OCI-LY7 (cell line): ENCODE measurements around the gene TET3. TPM values are rescaled to one million over a fixed set of nuclear protein-coding genes. Genes with fewer than 3 reads are reported as not detected.

Experiments
- Bru-seq: library from RNA; stranded (reverse); fragments of 400-500 nt; gene quantifications from one replicate; lab custom pipeline; 2021; lab: Mats Ljungman, UMichigan
- BruChase-seq, 2 experiments: library from RNA; stranded (reverse); fragments of 400-500 nt; gene quantifications; one replicate each; lab custom pipeline; 2021; lab: Mats Ljungman, UMichigan
- BruUV-seq: library from RNA; stranded (reverse); fragments of 400-500 nt; replicated peaks from 2 replicates; lab custom pipeline; 2021; lab: Mats Ljungman, UMichigan
- CTCF ChIA-PET: fragments of 300-600 bp; sonication (Branson Sonifier 250); formaldehyde crosslinking; loops from one replicate; lab custom pipeline; 2022; ENCODE audit warnings: antibody characterized with exemption; ENCODE audit not compliant: unreplicated experiment; lab: Charles Lee
- POLR2A ChIA-PET: fragments of 300-600 bp; sonication (Branson Sonifier 250); formaldehyde crosslinking; loops from one replicate; lab custom pipeline; 2022; ENCODE audit warnings: antibody characterized with exemption; lab: Charles Lee
- DNase-seq: peaks from one replicate; pipeline ENCODE4 v3.0.0-alpha.2; 2015; ENCODE audit warnings: low spot score
- H2AFZ ChIP-seq: fragments of 200-600 bp; sonication (generic), shearing (Covaris generic); 2 replicates; pipeline ENCODE4 v1.6.1; 2014; ENCODE audit warnings: mild to moderate bottlenecking, antibody characterized with exemption, low read length, moderate library complexity
- H3K27ac ChIP-seq: fragments of 200-600 bp; sonication (generic); 2 replicates; pipeline ENCODE4 v1.5.1; 2014; ENCODE audit warnings: mixed run types, low read depth, mild to moderate bottlenecking, moderate library complexity, low read length, inconsistent platforms; ENCODE audit not compliant: poor library complexity, severe bottlenecking
- H3K36me3 ChIP-seq: fragments of 200-600 bp; sonication (generic); 2 replicates; pipeline ENCODE4 v1.6.1; 2014; ENCODE audit warnings: mild to moderate bottlenecking, antibody characterized with exemption, low read length, moderate library complexity, mixed read lengths; ENCODE audit not compliant: insufficient read depth
- H3K4me1 ChIP-seq: fragments of 200-600 bp; sonication (generic); 2 replicates; pipeline ENCODE4 v1.5.1; 2014; ENCODE audit warnings: mild to moderate bottlenecking, low read length; ENCODE audit not compliant: insufficient read depth, poor library complexity, severe bottlenecking
- H3K4me2 ChIP-seq: fragments of 200-600 bp; sonication (generic); 2 replicates; pipeline ENCODE4 v1.6.1; 2014; ENCODE audit warnings: mild to moderate bottlenecking, low read length
- H3K4me3 ChIP-seq: fragments of 200-600 bp; sonication (generic); 2 replicates; pipeline ENCODE4 v1.5.1; 2014; ENCODE audit warnings: mild to moderate bottlenecking, low read depth, low read length; ENCODE audit not compliant: poor library complexity, severe bottlenecking
- H3K79me2 ChIP-seq: fragments of 200-600 bp; sonication (generic); 2 replicates; pipeline ENCODE4 v1.6.1; 2016; ENCODE audit warnings: low read depth, mild to moderate bottlenecking, low read length, moderate library complexity, mixed read lengths; ENCODE audit not compliant: insufficient read depth
- H3K9me2 ChIP-seq: fragments of 200-600 bp; sonication (generic); 2 replicates; pipeline ENCODE4 v1.6.1; 2016; ENCODE audit warnings: mild to moderate bottlenecking, low read length, mixed read lengths; ENCODE audit not compliant: insufficient read depth
- H3K9me3 ChIP-seq: fragments of 200-600 bp; sonication (generic); 2 replicates; pipeline ENCODE4 v1.6.1; 2014; ENCODE audit warnings: mild to moderate bottlenecking, mixed run types, low read length, mixed read lengths
- H4K20me1 ChIP-seq: fragments of 200-600 bp; sonication (generic); 2 replicates; pipeline ENCODE4 v1.6.1; 2014; ENCODE audit warnings: mild to moderate bottlenecking, antibody characterized with exemption, low read length, moderate library complexity, mixed read lengths; ENCODE audit not compliant: insufficient read depth
- CTCF ChIP-seq: fragments of 200-600 bp; sonication (generic); conservative IDR thresholded peaks from 2 replicates; pipeline ENCODE4 v1.5.1; 2014; ENCODE audit warnings: mild to moderate bottlenecking, antibody characterized with exemption, low read length, moderate library complexity, mixed read lengths
- EZH2phosphoT487 ChIP-seq: fragments of 200-600 bp; sonication (generic); IDR thresholded peaks from 2 replicates; pipeline ENCODE4 v1.6.1; 2018; ENCODE audit warnings: low read depth, borderline replicate concordance, mild to moderate bottlenecking, mixed run types, antibody characterized with exemption, low read length, moderate library complexity, mixed read lengths
- intact Hi-C: fragments of 100-400 bp; cut with micrococcal nuclease; formaldehyde crosslinking; loops from one replicate; pipeline ENCODE4 v1.10.0; 2022; ENCODE audit not compliant: unreplicated experiment
- long read RNA-seq: library from polyadenylated mRNA; stranded (forward); transcript quantifications from one replicate; pipeline ENCODE4 v2.0.0, GENCODE V29; 2022
- total RNA-seq, 2 experiments: library from RNA; depleted of rRNA in 1 of 2; stranded (reverse); fragments of >200 nt in 1 of 2; shearing (Covaris generic) in 1 of 2; gene quantifications; 2 replicates each; pipeline ENCODE4 v1.2.3, GENCODE V29; 2014 to 2022

TET3 gene
- total RNA-seq (2014; rRNA removed; shearing (Covaris generic)) (11.9 and 14.7 TPM in 2 replicates), total RNA-seq (2022) (24.8 and 25.2 TPM in 2 replicates), Bru-seq, nascent RNA (percentile 81 among the genes with signal in this experiment), BruChase-seq, experiment 1, labeled RNA remaining after a 6-hour chase (percentile 88 among the genes with signal in this experiment), BruChase-seq, experiment 2, labeled RNA remaining after a 2-hour chase (percentile 86 among the genes with signal in this experiment)
- long read RNA-seq, partial matches to known transcripts, result 8 of 11 reads
- long read RNA-seq, other reads (novel, unspliced or antisense), result 3 of 11 reads

- no peaks in the 10 kb centered on the region for H4K20me1 ChIP-seq
- H2AFZ ChIP-seq, result peak within 1 kb of the TSS; percentile 34; the same call in 1 of the 2 replicates
- no peak for TF ChIP-seq CTCF
- TF ChIP-seq EZH2phosphoT487, result no peak
- no peaks in the 10 kb centered on the region for H3K9me2 ChIP-seq
- H3K36me3 ChIP-seq, result peaks cover 32% of the 10 kb centered on the region
- H3K4me3 ChIP-seq, result peak within 1 kb of the TSS; percentile 67
- H3K79me2 ChIP-seq, result peaks cover 38% of the 10 kb centered on the region
- no peaks in the 10 kb centered on the region for H3K9me3 ChIP-seq
- intact Hi-C loops, result loop anchor here (5.0 kb wide), 2 partner anchors 57 to 163 kb away; partner anchors contain the start of genes BOLA3 and DGUOK
- peak; percentile 79 for DNase-seq
- H3K4me1 ChIP-seq, result peaks cover 62% of the 10 kb centered on the region
- peak within 1 kb of the TSS; percentile 49 for H3K27ac ChIP-seq
- H3K4me2 ChIP-seq, result peak within 1 kb of the TSS; percentile 85
- POLR2A ChIA-PET, result no interaction called here
- no TSS peak for BruUV-seq
- CTCF ChIA-PET, result no interaction called here
These were observed at the start of gene TET3 for GRCh38 chr2:73984203-73984921. Gene TET3 (plus strand): TSS chr2:73984910. CDS start chr2:73986404, 1,494 bp downstream.

DNA sequence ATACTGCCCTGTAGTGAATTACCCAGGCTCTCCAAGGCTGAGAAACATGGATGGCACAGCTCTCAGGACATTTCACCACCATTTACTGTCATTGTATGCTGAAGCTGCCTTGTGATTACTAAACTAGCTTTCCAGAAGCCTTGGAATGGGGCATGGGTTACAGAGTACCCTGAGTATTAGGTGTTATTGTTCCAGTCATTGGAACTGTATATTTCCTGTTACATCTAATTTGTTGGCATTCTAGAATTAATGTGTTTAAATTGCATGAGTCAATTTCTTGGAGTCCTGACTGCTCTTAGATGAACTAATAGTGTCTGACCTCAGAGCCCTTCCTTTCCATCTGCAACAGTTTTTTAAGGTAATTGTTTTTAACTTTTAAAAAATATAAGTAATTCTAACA lies 49.1 kb upstream of the TET3 start:
- Histone ChIP-seq H3K4me3 (no peak overlapping the region), H3K4me2 (no peak overlapping the region), H3K9me2 (no peaks in the 10 kb centered on the region), H2AFZ (no peak overlapping the region), H3K9me3 (no peaks in the 10 kb centered on the region), H3K27ac (no peak overlapping the region), H4K20me1 (peaks cover 15% of the 10 kb centered on the region; the same call in 1 of the 2 replicates), H3K36me3 (peaks cover 91% of the 10 kb centered on the region), H3K4me1 (no peaks in the 10 kb centered on the region), H3K79me2 (peaks cover 72% of the 10 kb centered on the region)
- no peak for TF ChIP-seq CTCF
- TF ChIP-seq EZH2phosphoT487, result no peak
- intact Hi-C loops, result no loop called here
- no TSS peak for BruUV-seq
- ChIA-PET CTCF (no interaction called here), POLR2A (interaction anchor here (1.1 to 1.4 kb wide), 2 partner anchors 9 to 24 kb away, joined by 3 read pairs; partner anchors contain the start of gene DGUOK)
- DNase-seq, result no peak
